ENCODE data around the gene DUOXA2.
"Not testable (repeated sequence)": the region's sequence is repeated elsewhere in the genome, so short reads cannot be mapped to it uniquely, and the experiment has no call there.

Gene DUOXA2

GRCh38 chr15:45097466-45097865 is 16.7 kb upstream of the DUOXA2 start:
- DNase-seq = no peak

DNA sequence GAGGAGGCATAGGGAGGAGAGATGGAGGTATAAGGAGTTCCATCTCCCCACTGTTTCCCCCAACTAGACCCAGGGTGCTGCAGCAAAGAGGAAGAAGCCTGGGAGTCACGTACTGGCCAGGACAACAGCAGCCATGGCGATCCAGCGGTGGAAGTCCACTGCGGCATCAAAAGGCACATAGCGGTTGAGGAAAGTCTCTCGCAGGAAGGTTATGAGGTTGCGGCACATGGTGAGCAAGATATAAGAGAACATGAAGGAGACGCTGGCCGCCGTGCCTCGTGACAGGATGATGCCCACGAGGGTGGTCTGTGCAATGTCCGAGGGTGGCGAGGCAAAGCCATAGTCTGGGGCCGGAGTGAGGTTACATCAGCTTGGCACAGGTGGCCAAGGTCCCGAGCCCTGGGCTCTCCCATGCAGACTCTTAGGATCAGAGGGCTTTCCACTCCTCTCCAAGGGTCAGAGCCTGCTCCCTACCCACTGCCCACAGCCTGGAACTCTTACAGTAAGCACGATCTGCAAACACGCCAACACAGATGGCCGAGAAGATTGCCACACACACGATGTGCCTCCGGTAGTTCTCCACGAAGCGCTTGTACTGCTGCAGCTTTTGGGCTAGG is 14.5 kb upstream of the DUOXA2 start:
- no peak for DNase-seq

DNA sequence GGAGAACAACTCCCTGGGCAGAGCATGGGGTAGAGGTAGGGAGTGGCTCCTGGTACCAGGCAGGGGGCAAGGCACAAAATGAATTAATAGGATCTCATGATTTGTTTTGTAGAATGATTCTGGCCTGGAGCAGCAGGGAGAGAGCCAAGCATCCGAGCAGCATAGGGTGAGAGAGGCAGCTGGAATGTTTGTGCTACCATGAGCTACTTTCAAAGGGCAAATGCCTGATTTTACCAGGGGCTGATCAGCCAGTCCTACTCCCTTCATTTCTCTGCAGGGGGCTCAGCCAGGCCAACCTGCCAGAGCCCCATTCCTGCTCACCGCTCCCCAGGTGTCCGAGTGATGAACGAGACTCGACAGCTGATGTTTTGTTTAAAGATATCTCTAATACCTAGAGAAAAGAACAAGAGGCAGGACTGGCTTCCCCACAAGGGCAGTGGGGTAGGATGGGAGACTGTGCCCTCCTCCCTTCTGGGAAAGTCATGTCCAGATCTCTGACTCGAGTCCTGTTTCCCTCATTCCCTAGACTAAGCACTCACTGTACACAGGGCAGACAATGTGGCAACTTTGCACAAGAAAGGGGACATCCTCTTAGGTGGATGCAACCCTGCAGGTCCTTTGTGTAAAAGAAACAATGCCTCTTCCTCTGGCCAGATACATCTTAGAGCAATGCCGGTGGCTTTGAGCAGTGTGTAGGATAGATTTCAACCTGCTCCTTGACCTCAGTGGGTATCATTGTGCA is 13.1 kb upstream of the DUOXA2 start:
- DNase-seq = no peak

GRCh38 chr15:45101749-45102148 is 12.4 kb upstream of the DUOXA2 start:
- no peak for DNase-seq

GRCh38 chr15:45102226-45102625 is 11.9 kb upstream of the DUOXA2 start:
- DNase-seq = no peak

GRCh38 chr15:45104170-45104569 is 10.0 kb upstream of the DUOXA2 start:
- not testable (repeated sequence) for DNase-seq

- no peak for DNase-seq
Observed at GRCh38 chr15:45105586-45105985, 8.5 kb upstream of the DUOXA2 start.

GRCh38 chr15:45106002-45106790 is 7.9 kb upstream of the DUOXA2 start:
- DNase-seq = no peak

DNA sequence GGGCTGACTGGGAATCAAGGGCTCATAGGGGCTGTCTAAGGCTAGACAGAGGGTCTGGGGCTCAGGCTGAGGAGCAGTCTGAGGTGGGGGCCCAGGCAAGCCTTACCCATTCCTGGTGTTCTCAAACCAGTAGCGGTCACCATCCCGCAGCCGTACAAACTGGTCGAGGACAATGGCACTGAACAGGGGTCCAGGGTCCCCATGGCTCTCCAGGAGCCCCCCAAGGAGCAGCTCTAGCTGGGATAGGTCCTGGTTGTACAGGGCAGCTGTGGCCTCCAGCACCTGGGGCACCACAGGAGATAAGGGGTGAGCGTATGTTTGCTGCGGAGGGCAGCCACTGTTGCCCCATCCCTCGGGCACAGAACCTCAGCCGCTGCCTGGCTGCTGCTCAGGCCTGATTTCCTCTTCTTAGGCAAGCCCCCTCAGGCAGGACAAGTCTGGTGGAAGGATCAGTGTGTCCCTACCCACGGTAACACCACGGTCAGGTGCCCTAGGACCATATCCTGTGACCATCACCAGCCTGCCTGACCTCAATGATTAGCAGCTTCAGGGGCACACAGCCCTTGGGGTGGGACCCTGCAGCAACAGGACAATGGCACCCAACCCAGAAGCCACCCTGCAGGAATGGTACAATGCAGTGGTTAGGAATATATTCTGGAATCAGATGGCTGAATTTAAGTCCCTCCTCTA is 6.0 kb upstream of the DUOXA2 start:
- no peak for DNase-seq

DNA sequence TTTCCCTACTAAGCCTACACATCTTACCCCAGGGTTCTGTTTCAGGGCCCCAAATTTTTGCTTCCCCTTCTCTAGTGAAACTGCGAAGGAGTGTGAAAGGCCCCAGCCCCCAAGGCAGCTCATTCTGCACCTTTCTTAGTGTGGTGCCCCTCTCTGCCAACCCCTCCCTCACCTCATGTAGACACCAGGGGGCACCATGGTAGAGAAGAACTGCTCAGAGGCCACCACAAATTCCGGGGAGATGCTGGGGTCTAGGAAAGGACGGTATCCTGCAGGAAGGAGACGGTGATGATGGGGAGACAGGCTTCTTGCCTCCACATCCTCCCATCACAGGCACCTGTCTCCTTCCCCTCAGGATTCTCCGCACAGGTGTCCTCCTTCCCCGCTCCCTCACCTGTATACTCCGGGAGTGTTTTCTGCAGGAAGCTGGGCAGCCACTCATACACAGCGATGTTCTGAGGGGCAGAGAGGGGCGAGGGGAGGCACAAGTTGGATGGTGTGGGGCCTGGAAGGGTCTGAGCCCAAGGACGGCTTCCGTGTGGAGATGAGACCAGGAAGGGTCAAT is 3.8 kb upstream of the DUOXA2 start:
- DNase-seq = no peak

DNA sequence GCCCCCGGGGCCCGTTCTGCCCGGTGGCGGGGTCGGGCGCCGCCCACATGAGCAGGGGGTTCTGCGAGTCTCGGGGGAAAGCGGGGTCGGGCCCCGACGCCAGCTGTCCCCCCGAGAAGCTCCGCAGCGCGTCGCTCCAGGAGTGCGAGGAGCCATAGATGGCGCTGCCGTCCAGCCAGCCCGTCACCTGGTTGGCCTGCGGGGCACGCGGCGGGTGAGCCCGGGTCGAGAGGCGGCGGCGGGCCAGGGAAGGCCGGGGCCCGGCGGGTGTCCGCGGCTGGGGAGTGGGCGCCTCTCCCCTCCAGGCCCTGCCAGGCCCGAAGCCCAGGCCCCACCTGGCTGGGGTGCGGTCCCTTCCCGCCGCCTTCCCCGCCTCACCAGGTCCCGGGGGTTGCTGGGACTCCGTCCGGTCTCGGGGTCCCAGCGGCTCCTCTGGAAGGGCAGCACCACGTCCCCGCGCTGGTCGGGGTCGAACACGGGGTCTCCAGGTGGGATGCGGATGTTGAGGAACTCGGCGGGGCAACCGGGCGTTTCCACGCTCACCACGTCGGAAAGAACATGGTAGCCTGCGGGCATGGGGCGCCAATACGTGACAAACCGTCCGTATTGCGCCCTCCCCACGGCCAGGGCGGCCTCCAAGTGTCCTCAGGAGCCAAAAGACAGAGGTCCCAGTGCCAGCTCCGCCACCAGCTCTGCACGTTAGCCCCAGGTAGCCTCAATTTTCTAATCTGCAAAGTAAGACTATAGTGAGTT is 2.6 kb upstream of the DUOXA2 start:
- no peak for DNase-seq

GRCh38 chr15:45112143-45112590 is 2.0 kb upstream of the DUOXA2 start:
- no peak for DNase-seq

- no peak for DNase-seq
Observed at GRCh38 chr15:45112591-45113379, 1.3 kb upstream of the DUOXA2 start.

DNA sequence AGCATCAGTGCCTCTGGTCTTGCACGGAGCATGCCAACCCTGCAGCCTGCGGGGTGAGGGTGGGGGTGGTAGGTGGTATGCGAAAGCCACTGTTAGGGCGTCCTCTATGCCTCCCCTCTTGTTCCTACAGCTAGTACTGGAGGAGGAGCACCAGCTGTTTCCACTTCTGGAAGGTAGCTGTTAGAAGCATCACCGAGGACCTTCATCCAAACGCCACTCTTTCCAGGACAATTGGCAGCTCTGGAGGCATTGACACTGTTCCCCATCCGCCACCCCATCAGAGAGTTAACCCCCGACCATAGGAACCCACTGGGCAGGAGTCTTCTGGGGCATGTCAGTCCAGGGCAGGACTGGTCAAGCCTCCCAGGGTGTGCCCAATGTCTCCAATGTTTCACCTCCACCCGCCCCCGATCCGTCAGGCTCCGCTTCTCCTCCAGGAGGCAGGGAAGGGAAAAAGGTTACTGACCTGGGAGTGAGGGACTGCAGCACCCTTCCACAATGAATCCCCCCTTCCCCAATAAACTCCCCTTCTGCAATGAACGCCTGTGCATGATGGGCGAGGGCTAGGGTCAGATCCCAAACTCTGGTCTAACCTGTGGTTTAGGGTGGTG is 641 bp upstream of the DUOXA2 start:
- no peak for DNase-seq

DNA sequence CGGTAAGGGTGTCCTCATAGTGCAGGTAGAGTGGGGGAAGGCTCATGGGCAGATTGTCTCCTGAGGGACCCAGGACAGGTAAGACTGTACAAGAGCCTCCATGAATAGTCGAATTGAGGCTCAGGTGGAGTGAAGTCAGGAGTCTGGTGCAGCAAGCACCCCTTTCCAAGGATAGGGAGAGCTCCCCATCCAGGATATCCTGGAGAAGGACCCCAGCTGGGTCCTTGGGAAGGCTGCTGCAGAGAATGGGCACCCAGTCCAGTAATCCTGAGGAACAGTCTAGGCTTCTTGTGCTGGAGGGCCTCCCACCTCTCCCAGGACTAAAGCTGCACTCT is 592 bp downstream of the DUOXA2 start:
- no peak for DNase-seq

DNA sequence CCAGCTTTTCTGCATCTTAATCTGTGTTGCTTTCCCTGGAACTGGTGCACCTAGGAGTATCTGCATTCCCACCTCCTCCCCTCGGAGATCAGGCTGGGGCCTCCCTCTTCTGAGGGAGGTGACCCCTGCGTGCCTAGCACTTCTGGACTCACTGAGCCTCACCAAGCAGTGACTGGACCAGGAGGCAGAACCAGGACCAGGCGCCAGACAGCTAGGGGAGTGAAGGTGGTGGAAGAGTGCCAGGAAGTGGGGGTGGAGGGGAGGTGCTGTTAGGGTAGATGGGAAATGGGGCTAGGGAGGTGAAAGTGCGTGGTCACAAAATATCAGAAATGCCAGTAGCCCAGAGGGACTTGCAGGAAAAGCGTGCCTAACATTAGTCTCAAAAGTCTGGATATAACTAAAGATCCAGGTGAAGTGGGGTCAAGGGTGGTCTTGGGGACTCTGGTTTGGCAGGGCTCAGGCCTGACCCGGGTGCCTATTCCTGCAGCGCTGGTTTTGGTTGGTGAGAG is 1.2 kb downstream of the DUOXA2 start:
- DNase-seq = no peak

- no peak for DNase-seq
Observed at GRCh38 chr15:45116006-45116481, 1.9 kb downstream of the DUOXA2 start.

GRCh38 chr15:45116482-45117307 is 2.6 kb downstream of the DUOXA2 start:
- DNase-seq = no peak

Measured in fibroblast of skin of back (primary cell).